Testis (tissue), 3 donors: Measurements from ENCODE around the gene CYTH4. TPM values are rescaled to one million over a fixed set of nuclear protein-coding genes. Genes with fewer than 3 reads are reported as not detected.

Experiments
- DNase-seq: peaks from one replicate; pipeline ENCODE4 v3.0.0-alpha.2; 2019
- H3K27ac ChIP-seq, 2 donors: fragments of 200-600 bp; sonication (generic); one replicate each; pipeline ENCODE4 v1.5.1; 2019
- H3K27me3 ChIP-seq: fragments of 200-600 bp; sonication (generic); one replicate; pipeline ENCODE4 v1.5.1; 2019
- H3K36me3 ChIP-seq: fragments of 200-600 bp; sonication (generic); one replicate; pipeline ENCODE4 v1.5.1; 2017; ENCODE audit warnings: low read depth; ENCODE audit errors: missing control alignments
- H3K4me1 ChIP-seq: fragments of 200-600 bp; sonication (generic); one replicate; pipeline ENCODE4 v1.5.1; 2019
- H3K4me3 ChIP-seq, 2 donors: fragments of 200-600 bp; sonication (generic); one replicate each; pipeline ENCODE4 v1.5.1; 2017 to 2019
- H3K9me3 ChIP-seq: fragments of 200-600 bp; sonication (generic); one replicate; pipeline ENCODE4 v1.5.1; 2017
- CTCF ChIP-seq, 3 experiments: fragments of 450-650 bp in 2 of 3; fragments of 200-600 bp in 1 of 3; sonication (generic) in 1 of 3; IDR thresholded peaks; one replicate each; pipeline ENCODE4 v1.5.1; 2016 to 2019; ENCODE audit warnings: antibody characterized with exemption in 3 of 3, mild to moderate bottlenecking in 2 of 3, moderate library complexity in 1 of 3
- POLR2A ChIP-seq: fragments of 450-650 bp; IDR thresholded peaks from one replicate; pipeline ENCODE4 v1.6.1; 2017; ENCODE audit warnings: antibody characterized with exemption, mild to moderate bottlenecking, moderate library complexity
- WGBS, 2 donors: methylation state at CpG; one replicate each; pipeline ENCODE4 v1.1.5; 2018; 5-methylcytosine and 5-hydroxymethylcytosine counted together
- intact Hi-C: fragments of 100-400 bp; cut with DNase I; formaldehyde crosslinking; loops from one replicate; pipeline ENCODE4 v1.15.1; 2023; ENCODE audit warnings: low total_unique reads
- polyA plus RNA-seq: library from polyadenylated mRNA; stranded (reverse); fragments of 350-450 nt; fragmentation: Illumina TruSeq; extraction: RNeasy Lipid Tissue Mini Kit (QIAGEN cat#74804); gene quantifications from one replicate; pipeline ENCODE4 v1.2.3, GENCODE V29; 2014; ENCODE audit warnings: low read depth, low replicate concordance; ENCODE audit not compliant: insufficient read depth
- total RNA-seq, 2 donors: library from RNA; depleted of rRNA; stranded (reverse); fragments of >200 nt; gene quantifications; one replicate each; pipeline ENCODE4 v1.2.3, GENCODE V29; 2016

Gene CYTH4
- total and polyA plus RNA-seq, 3 donors from 2014 or later = 2.7 to 7.2 (median 6.8) TPM

GRCh38 chr22:37301144-37301830, 19.0 kb downstream of the CYTH4 start:
- H3K27me3 ChIP-seq = no peaks in the 10 kb centered on the region
- intact Hi-C loops = no loop called here
- H3K4me3 ChIP-seq = no peak overlapping the region
- WGBS, 2 donors = 91 to 94% methylated on average over 6 of the region's 6 CpGs
- no peaks in the 10 kb centered on the region for H3K36me3 ChIP-seq
- DNase-seq = no peak
- H3K27ac ChIP-seq = no peak overlapping the region
- peaks cover 4% of the 10 kb centered on the region for H3K4me1 ChIP-seq
- H3K9me3 ChIP-seq = no peaks in the 10 kb centered on the region
- TF ChIP-seq CTCF (IDR thresholded peaks at IDR 0.05) (no peak), POLR2A (no peak)

DNA sequence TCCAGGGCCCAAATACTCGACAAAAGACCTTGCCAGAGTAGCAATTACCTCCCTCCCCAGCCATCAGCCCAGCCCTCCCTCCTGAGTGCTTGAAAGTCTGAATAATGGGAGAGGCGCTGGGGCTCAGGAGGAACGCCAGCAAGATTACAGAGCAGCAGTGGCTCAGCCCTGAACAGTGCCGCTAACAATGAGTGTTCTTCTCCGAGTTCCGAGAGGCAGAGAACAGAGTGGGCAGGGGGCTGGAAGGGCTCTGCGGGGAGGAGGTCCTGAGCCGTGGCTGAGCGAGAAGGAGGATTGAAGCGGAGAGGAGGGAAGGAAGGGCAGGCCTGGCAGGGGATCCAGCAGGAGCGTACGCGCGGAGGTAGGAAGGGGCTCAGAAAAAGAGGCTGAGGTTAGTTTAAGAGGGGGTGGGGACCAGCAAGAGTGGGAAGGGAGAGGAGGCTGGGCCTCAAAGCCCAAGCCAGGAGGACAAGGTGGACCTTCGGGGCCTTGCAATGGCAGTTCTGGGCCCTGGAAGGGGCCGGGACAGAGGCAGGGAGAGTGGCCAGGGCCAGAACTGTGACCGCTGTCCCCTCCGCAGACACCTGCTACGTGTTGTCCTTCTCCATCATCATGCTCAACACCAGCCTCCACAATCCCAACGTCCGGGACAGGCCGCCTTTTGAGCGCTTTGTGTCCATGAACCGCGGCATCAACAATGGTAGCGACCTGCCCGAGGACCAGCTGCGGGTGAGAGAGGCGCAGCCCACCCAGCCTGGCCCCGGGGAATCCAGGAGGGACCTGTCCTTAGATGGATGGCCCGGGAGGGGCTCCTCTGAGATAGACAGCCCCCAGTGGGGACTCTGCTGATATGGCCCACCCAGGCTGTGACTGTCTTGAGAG, 20.6 kb downstream of the CYTH4 start:
- no peaks in the 10 kb centered on the region for H3K9me3 ChIP-seq
- no peak overlapping the region for H3K27ac ChIP-seq
- H3K36me3 ChIP-seq = no peaks in the 10 kb centered on the region
- intact Hi-C loops = no loop called here
- TF ChIP-seq POLR2A = no peak
- TF ChIP-seq CTCF (IDR thresholded peaks at IDR 0.05) = no peak
- 74 to 76% methylated on average over 25 to 31 of the region's 31 CpGs for WGBS, 2 donors
- DNase-seq = no peak
- H3K27me3 ChIP-seq = no peaks in the 10 kb centered on the region
- peaks cover 16% of the 10 kb centered on the region for H3K4me1 ChIP-seq
- H3K4me3 ChIP-seq = no peak overlapping the region

DNA sequence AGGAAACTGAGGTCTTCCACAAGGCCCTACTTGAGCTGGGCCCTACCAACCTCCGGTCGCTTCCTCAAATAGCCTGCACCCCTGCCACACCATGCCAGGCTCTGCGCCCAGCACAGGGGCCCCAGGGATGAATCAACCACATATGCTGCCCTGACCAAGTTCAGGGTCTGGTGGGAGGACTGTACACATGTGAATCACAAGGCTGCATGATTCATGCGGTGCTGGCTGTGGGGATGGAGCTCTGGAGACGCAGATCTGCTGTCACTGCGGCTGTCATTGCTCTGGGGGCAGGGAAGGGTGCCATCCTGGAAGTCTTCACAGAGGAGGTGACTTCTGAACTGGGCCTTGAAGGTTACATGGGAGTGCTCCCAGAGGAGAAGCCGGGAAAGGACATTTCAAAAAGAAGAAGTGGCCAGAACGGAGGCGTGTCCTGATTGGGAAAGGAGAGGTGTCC, 21.5 kb downstream of the CYTH4 start:
- 80 to 96% methylated on average over 8 to 9 of the region's 9 CpGs for WGBS, 2 donors
- peaks cover 18% of the 10 kb centered on the region for H3K4me1 ChIP-seq
- no peaks in the 10 kb centered on the region for H3K9me3 ChIP-seq
- intact Hi-C loops = no loop called here
- TF ChIP-seq POLR2A = no peak
- no peak for TF ChIP-seq CTCF (IDR thresholded peaks at IDR 0.05)
- no peaks in the 10 kb centered on the region for H3K36me3 ChIP-seq
- no peaks in the 10 kb centered on the region for H3K27me3 ChIP-seq
- H3K4me3 ChIP-seq = no peak overlapping the region
- DNase-seq = no peak
- H3K27ac ChIP-seq = no peak overlapping the region

GRCh38 chr22:37304595-37305343, 22.5 kb downstream of the CYTH4 start:
- Histone ChIP-seq H3K36me3 (no peaks in the 10 kb centered on the region), H3K27ac (no peak overlapping the region), H3K4me3 (no peak overlapping the region), H3K4me1 (peaks cover 18% of the 10 kb centered on the region), H3K9me3 (no peaks in the 10 kb centered on the region), H3K27me3 (no peaks in the 10 kb centered on the region)
- 70 to 87% methylated on average over 10 of the region's 10 CpGs for WGBS, 2 donors
- no peak for DNase-seq
- intact Hi-C loops = no loop called here
- no peak for TF ChIP-seq CTCF (IDR thresholded peaks at IDR 0.05)
- TF ChIP-seq POLR2A = no peak
